HG02884 (cell line): Measurements from ENCODE around the gene FRS2.
"Not testable (repeated sequence)": the region's sequence is repeated elsewhere in the genome, so short reads cannot be mapped to it uniquely, and the experiment has no call there.

Experiments used
- ATAC-seq: cut with Tn5 transposase; IDR thresholded peaks from one replicate; pipeline ENCODE4 v1.9.1; 2021; ENCODE audit warnings: mild to moderate bottlenecking, moderate library complexity; ENCODE audit not compliant: unreplicated experiment

Gene FRS2, protein sequence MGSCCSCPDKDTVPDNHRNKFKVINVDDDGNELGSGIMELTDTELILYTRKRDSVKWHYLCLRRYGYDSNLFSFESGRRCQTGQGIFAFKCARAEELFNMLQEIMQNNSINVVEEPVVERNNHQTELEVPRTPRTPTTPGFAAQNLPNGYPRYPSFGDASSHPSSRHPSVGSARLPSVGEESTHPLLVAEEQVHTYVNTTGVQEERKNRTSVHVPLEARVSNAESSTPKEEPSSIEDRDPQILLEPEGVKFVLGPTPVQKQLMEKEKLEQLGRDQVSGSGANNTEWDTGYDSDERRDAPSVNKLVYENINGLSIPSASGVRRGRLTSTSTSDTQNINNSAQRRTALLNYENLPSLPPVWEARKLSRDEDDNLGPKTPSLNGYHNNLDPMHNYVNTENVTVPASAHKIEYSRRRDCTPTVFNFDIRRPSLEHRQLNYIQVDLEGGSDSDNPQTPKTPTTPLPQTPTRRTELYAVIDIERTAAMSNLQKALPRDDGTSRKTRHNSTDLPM

DNA sequence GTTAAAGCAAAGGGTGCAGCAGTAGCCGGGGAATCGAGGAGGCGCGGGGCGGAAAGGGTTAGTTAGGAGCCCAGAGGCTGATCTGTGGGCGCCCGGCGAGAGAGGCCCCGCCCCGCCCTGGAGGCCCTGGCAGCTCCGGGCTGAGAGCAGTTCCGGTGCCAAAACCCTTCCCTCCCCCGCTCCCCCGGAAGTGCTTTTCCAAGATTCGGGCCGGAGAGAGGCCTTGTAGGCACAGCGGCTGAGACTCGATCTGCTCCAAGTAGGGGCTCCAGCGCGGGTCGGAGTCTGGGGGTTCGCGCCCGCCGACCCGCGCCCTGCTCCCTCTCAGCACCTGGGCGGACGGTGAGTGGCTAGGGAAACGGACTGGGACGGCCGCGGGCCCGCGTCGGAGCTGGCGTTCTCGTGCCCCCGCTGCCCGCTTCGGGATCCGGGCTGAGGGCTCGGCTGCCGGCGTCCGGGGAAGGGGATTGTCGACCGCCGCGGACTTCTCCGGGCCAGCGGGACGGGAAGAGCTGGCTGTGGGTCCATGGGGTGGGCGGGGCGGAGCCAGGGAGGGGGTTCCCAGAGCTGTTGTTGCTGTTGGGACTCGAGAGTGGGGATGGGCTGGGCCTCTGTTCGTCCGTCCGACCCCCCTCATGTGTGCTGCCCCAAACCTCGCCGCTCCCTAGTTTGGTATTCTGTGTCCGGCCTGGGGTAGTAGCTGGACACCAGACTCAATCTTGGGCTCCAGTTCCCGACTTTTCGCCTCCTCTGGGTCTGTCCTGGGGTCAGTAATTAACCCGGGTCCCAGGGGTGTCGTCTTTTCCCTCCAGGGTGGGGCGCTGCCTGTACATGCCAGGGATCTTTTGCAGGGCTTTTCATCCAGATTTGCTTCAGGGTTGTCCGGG, at the start of gene FRS2:
Gene FRS2, plus strand, starts transcription at position 200 of the 887 bp plus-strand sequence. CDS start 98,643 bp downstream, outside the sequence.
- peak; percentile 92 for ATAC-seq

DNA sequence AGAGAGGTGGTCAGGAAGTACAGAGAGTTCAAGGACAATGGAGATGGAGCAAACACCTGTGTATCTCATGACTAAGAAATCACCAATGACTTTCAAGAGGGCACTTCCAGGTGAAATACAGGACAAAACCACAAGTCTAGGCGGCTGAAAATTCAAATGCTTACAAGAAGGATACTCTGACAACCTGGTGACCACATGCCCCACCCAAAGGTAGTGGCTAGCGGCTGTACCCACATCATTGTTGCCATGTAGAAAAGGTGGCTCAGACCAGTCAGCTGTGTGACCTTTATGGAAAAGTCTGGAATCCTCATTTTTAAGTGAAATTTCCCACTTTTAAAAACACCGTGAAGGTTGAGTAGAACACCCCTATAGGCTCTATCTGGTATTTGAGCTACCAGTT, 48.6 kb upstream of the FRS2 start:
- ATAC-seq: no peak

DNA sequence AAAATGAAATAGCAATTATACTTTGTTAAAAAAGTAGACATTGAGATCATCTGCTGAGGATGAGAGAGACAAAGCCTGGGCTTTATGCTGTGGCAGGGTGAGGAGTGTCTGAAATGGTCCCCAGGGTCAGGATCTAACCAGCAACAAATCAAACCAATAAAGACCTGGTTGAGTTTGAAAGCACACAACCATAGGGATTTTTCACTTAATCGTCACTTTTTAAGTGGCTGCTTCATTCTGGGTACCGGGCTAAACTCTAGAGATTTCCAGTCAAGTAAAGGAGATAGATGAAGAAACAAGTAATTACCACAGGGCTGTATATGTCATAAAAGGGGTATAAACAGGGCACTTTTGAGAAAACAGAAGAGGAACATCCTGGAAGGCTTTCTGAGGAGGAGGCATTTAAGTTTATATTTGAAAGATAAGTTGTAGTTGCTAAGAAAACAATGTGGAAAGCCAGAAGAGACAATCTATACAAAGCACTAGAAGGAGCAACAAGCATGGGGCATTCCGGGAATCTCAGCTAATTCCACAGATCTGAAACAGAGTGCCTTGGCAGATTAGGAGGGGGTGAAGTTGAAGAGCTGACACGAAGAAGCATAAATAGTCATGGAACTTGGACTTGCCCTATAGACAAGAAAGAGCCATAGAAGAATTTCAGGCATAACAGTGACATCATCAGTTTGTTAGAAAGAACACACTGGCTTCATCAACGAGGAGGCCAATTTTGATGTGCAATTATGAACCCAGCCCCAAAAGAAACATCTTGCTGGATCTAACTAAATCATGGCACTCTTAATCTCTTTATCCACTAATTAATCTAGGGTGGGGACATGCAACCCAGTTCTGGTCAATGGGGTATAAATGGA, 46.9 kb upstream of the FRS2 start:
- ATAC-seq: no peak

DNA sequence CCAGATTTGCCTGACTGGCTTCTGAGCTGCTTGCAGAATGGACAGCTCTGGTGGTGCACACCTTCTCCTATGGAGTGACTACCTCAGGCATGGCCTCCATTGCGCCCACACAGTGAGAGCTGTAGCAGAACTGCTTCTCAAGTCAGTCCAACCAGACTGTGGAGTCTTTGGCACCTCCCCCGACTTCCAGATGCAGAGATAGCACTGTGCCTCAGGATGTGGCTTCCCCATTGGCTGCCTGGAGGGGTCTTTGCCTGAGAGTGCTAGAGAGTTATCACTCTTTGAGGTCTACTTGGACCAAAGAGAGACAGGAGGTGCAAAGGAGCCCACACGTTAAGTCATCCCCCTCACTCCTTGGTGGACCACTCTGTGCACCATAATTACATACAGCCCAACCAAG, 44.8 kb upstream of the FRS2 start:
- ATAC-seq: no peak

DNA sequence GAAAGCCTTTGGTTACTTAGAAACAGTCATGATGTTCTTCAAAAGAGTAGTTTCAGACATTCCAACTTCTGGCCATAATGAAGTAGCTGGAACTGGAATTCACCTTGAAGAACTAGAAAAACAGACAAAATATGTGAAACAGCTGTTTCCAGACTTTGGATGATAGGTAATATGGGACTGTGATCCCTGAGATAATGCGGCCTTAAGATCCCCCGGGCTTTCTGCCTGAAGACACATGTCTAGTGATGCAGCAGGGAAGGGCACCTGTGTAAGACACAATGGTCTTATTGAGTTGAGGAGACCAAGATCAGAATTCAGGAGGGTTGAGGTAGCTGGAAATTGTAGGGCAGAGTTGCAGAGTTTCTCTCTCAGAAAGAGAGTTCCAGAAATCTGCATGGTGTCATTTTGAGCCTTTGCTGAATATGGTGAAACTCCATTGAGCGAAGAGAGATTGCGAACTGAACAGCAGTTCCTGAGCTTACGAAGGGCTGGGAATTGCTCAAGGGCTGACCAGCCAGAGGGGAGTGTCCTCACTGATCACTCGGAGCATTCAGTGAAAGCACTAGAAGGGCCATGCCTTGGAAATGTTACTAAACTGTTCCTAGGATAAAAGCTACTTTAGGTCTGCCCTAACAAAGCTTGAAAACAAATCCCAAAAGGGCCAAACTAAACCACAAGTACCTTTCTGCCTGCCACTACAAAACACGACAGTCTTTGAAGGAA, 41.7 kb upstream of the FRS2 start:
- ATAC-seq: no peak

DNA sequence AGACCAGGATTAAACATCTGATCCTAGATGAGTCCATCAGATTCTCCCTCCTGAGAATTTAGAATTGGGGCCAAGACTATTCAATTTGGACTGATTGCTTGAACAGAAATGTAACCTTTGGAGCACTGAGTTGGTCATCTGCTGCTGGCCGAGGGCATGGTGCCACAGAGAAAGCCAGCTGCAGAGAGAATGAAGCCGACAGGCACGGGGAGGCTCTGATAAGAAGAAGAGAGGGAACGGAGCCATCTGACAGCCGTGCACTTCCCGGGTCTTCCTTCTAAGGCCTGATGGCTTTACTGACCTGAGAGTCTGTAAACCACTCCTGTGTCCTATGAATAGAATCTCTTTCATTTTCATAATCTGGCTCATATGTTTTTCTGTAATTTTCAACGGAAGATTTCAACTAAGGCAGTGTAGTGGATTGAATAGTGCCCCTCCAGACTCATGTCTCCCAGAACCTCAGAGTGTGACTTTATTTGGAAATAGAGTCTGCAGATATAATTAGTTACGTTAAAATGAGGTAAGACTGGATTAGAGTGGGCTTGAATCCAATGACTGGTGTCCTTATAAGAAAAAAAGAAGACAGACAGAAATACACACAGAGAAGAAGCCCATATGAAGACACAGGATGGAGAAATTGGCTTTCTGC, 39.1 kb upstream of the FRS2 start:
- ATAC-seq: no peak

DNA sequence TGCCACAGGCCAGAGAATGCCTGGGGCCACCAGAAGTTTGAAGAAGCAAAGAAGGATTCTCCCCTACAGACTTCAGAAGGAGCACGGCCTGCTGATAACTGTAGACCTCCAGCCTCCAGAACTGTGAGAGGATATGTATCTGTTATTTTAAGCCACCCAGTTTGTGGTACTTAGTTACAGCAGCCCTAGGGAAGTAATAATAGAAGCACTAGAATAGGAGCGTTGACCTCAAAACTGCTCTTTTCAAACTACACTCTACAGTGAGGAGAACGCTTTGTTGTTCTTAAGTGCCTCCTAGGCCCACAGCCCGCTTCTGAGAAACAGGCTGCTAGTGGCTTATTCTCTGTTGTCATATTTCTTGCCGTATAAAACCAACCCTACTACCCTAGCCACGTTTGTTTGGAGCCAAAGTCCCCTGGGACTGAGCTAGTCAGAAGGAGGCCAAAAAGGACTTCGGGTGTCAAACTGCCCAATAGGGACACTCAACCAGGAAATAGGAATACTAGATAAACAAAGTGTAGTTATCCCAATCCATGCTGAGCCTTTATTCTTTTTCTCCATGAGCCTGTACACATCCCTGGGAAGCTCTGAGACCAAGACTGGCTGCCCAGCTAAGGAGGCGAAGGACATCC, 38.5 kb upstream of the FRS2 start:
- ATAC-seq: no peak

DNA sequence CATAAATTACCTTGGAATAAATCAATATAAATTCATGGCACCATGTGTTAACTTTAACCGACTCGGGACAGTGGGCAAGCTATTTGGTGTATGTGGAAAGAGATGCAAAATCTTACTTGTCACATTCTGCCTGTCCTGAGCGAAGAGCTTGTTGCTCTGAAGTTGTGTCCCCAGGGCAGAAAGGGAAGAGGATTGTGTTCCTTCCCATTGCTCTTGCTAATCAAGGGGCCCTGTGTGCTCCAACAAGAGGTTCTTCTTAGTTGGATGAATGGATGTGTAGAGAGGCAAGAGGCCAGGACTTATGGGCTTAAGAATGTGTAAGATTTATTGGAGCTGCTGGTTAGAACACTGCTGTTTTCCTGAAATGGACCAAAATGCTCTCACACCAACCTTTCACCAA, 36.5 kb upstream of the FRS2 start:
- ATAC-seq: no peak

DNA sequence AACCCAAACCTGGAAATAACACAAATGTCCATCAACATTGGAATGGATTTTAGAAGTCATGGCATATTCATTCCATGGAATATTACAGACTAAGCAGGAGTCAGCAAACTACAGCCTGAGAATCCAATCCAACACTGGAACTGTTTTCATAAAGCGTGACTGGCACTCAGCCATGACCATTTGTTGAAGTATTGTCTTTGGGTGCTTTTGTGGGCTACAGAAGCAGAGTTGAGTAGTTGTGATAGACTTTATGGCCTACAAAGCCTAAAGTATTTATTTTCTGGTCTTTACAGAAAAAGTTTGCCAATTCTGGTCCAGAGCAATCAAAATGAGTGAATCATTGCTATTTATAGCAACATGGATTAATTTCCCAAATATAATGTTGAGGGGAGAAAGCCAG, 34.5 kb upstream of the FRS2 start:
- ATAC-seq: no peak

DNA sequence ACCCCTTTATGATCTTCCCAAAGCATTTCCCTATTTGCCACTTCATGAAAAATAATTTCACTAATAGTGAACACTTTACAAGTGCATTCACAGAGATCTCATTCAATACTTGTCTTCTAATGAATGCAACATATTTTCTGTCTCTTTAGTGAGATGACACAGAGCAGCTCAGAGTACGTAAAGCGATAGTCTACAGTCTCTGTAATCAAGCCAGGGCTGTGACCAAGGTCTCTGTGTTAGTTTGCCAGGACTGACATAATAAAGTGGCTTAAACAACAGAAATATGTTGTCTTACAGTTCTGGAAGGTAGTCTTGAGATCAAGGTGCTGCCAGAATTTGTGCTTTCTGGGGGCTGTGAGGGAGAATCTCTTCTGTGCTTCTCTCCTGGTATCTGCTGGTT, 33.1 kb upstream of the FRS2 start:
- no peak for ATAC-seq

DNA sequence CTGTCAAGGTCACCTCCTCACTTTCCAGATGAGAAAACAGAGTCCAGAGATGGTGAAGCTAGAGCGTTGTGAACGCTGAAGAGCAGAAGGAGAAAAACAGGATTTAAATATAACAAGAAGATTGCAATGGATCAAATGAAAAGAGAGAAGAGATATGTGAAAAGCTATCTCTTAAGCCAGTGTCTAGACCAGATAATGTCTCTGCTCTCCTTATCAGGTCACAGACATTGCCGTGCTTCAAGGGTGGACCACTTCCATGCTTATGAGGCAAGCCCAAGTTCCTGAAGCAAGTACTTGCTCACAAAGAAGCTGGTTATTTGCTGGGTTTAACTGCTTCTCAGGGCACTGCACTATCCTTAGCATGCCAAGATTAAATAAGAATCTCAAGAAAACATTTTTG, 31.6 kb upstream of the FRS2 start:
- ATAC-seq: no peak

DNA sequence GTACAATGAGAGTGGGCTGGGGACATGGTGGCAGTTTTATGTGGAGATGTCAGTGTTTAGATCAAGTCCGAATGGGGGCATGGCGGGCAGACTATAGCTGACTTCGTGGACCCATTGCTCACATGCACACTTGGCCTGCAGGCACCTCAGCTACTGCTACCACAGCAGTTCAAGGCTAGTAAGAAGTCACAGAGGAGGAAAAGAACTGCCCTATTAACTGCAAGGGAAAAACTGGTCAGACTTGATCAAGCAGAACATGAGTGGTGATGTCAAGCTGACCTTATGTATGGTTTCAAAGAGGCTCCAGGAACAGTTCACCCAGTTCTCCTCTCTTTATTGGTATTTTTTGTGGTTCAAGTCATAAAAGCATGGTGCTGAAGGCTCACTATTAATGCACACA, 30.2 kb upstream of the FRS2 start:
- ATAC-seq: no peak

DNA sequence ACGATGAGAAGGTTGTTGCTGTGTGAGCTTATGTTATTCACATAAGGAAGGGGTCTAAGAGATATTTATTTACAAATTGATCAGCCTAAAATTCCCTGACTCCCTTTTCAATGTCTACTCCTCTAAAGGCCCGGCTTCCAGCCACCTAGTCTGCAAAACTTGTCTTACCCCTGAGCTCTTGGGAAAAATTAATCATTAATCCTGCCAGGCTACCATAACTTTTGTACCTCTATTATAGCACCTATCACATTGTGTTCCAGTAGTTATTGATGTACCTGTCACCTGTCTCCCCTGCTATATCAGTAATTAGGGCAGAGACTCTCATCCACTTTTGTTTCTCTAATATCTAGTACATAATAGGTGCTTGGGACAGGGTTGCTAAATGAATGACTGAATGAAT, 29.3 kb upstream of the FRS2 start:
- ATAC-seq: no peak

DNA sequence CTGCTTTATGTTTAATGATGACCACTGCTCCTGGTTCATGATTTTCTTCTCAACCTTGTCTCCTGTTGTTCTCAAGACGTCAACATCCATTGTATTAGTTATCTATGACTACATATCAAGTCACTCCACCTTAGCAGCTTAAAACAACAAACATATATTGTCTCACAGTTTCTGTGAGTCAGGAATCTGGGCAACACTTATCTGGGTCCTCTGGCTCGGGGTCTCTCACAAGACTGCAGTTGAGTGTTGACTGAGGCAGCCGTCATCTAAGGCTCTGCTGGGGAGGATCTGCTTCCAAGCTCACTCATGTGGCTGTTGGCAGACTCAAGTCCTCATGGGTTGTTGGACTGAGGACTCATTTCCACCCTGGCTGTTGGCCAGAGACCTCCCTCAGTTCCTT, 27.3 kb upstream of the FRS2 start:
- ATAC-seq: no peak

DNA sequence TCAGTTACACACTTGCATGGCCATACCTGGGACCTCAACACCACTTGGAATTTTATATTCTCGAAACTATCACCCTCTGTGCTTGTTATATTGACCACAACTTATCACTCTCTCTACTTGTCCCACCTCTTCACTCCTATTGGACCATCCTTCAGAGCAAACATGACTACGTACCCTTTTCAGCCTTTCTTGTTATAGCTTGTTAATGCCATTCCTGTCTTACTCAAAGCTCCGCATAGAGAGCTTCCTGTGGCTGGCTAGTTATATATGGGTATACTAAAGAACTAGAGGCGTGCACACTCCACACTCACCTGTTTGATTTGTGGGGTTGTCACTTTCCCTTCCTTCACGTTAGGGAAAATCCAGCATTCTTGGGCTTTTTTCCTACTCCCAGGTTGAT, 26.3 kb upstream of the FRS2 start:
- ATAC-seq: no peak

DNA sequence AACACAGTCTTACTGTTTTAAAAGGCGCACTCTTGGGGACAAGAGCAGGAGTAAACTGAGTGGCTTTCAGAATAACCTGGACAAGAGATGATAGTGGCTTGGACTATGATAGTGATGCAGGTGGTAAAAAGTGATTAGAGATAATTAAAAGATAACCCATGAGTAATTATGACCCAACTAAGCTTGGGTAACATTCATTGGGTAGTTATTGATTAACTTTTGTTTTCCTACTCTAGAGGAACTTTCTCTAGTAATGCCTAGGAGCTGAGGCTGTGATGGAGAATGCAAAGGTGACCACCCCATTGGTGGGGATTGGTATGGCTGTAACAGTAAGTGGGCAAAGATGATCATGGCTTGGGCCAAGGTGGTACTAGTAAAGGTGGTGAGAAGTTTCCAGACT, 22.3 kb upstream of the FRS2 start:
- ATAC-seq: no peak

DNA sequence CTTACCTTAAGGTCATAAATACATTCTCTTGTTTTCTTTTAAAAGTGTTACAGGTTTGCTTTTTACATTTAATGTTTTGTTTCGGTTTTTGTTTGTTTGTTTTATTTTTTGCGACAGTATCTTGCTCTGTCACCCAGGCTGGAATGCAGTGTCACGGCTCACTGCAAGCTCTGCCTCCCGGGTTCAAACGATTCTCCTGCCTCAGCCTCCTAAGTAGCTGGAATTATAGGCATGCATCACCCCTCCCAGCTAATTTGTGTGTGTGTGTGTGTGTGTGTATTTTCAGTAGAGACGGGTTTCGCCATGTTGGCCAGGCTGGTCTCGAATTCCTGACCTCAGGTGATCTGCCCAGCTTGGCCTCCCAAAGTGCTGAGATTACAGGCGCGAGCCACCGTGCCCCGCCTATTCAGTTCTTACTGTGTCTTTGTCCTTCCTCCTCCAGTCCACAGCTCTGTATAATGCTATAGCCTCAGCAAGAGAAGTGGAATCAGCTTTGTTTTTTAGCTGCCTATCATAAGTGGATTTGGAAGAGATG, 17.5 kb upstream of the FRS2 start:
- ATAC-seq: not testable (repeated sequence)

DNA sequence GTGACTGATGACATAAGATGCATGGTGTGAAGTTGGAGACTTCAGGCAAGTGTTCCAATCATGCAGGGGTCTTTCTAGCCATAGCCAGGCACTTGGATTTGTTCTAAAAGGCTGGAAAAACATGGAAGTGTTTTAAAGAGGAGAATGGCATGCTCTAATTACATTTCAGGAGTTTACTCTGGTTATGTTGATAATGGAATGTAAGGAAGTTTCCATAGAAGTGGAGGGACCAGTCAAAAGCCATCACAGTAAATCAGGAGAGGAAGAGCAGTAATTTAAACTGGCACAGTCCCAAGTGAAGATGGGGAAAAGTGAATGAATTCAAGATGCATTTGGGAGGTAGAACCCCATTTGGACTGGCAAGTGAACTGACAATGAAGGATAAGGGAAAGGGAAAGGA, 13.9 kb upstream of the FRS2 start:
- no peak for ATAC-seq

DNA sequence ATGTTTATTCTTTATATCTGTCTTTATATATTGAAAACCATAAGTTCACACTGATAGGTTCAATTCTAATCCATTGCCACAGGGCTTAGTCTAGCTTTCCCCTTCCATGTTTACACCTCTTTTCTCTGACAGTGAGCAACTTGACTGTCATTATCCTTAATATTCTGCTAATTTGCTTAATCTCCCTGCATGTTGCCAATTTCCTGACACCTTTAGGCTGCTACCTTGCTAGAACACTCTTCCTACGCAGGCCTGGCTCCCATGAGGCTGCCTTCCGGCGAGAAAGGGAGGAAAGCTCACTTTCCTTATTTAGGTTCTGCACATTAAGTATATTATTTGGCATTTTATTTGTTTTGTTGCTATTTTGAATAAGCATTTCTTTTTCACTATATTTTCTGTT, 12.8 kb upstream of the FRS2 start:
- no peak for ATAC-seq
